ENCODE data around the gene NREP. TPM values are rescaled to one million over a fixed set of nuclear protein-coding genes. Genes with fewer than 3 reads are reported as not detected.

The NREP gene
- total RNA-seq, 1 experiment from 2014 or later = 163 TPM

DNA sequence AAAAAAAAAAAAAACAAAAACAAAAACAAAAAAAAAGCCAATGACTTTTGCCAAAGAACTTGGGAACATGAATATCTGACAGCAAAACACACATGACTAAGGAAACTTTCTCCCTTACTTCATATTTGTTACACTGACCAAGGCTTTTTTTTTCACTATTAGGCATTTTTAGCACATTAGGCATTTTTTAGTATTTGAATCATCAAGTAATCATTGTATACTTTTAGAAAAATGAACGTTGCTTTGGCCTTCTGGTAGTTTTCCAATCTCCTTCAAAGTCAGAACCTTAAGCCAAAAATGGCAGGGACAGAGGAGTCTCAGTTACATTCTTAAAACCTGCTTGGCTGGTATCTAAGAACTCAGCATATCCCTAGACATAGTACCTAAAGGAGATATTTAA lies 19.3 kb downstream of the NREP start:
- H2BK12ac ChIP-seq (ENCODE audit: insufficient read length, low read depth, low read length) = no peak overlapping the region
- H3K9ac ChIP-seq (ENCODE audit: extremely low read depth, insufficient read length, low read length) = no peak overlapping the region
- H3K36me3 Mint-ChIP-seq (ENCODE audit: insufficient read depth in 1 of 3, low read depth in 3 of 3) = peaks cover 2 to 26% (median 19%) of the 10 kb centered on the region in 3 experiments; a peak in 6 of 7 replicates
- no peak overlapping the region for H4K5ac ChIP-seq (ENCODE audit: insufficient read length, low read depth, low read length)
- H3K4me2 ChIP-seq (ENCODE audit: insufficient read depth, insufficient read length, low read length) = no peak overlapping the region
- no peak overlapping the region for H2AK5ac ChIP-seq (ENCODE audit: insufficient read length, low read length)
- no peaks in the 10 kb centered on the region for H3K9me3 Mint-ChIP-seq
- no CpG with 5 or more reads among the region's 1 CpG for WGBS (ENCODE audit: extremely low coverage, insufficient read length, low lambda C conversion rate)
- H3K4me1 ChIP-seq (ENCODE audit: insufficient read depth, low read length) = peaks cover 24% of the 10 kb centered on the region
- no peak overlapping the region for H2BK15ac ChIP-seq (ENCODE audit: low read depth, low read length)
- no peaks in the 10 kb centered on the region for H3K27me3 Mint-ChIP-seq (ENCODE audit: low read depth)
- no peak overlapping the region for H3K56ac ChIP-seq (ENCODE audit: insufficient read length, low read depth, low read length)
- H4K20me1 ChIP-seq (ENCODE audit: control insufficient read depth, insufficient read depth, insufficient read length) = no peaks in the 10 kb centered on the region
- H3T11ph ChIP-seq (ENCODE audit: low read length) = no peak overlapping the region
- H3K27ac Mint-ChIP-seq = peak overlapping the region in 1 of 3 experiments; percentile 50; a peak in 1 of 7 replicates
- peaks cover 3% of the 10 kb centered on the region for H3K79me1 ChIP-seq (ENCODE audit: insufficient read depth, low read depth, low read length, poor library complexity, severe bottlenecking)
- H3K27me3 ChIP-seq (ENCODE audit: insufficient read depth, low read length) = no peaks in the 10 kb centered on the region
- H2BK120ac ChIP-seq (ENCODE audit: low read depth, low read length, poor library complexity, severe bottlenecking) = no peak overlapping the region
- H3K4me1 Mint-ChIP-seq = peaks cover 55 to 61% of the 10 kb centered on the region in 2 experiments
- H3K9me3 ChIP-seq (ENCODE audit: control insufficient read depth, low read depth, low read length) = no peaks in the 10 kb centered on the region
- H3K4me3 Mint-ChIP-seq = no peak overlapping the region; a peak in 1 of 5 replicates
- no peak overlapping the region for H3K27ac ChIP-seq (ENCODE audit: insufficient read length, low read depth, low read length)
- H4K91ac ChIP-seq (ENCODE audit: insufficient read length, low read depth, low read length) = no peak overlapping the region
- no peak overlapping the region for H3K23ac ChIP-seq (ENCODE audit: insufficient read length, low read depth, low read length)
- H3K4ac ChIP-seq (ENCODE audit: low read depth, low read length) = no peak overlapping the region
- H2BK5ac ChIP-seq (ENCODE audit: insufficient read length, low read length) = no peak overlapping the region
- H3K14ac ChIP-seq (ENCODE audit: insufficient read depth, low read length) = no peak overlapping the region
- TF ChIP-seq, protein P1, sequence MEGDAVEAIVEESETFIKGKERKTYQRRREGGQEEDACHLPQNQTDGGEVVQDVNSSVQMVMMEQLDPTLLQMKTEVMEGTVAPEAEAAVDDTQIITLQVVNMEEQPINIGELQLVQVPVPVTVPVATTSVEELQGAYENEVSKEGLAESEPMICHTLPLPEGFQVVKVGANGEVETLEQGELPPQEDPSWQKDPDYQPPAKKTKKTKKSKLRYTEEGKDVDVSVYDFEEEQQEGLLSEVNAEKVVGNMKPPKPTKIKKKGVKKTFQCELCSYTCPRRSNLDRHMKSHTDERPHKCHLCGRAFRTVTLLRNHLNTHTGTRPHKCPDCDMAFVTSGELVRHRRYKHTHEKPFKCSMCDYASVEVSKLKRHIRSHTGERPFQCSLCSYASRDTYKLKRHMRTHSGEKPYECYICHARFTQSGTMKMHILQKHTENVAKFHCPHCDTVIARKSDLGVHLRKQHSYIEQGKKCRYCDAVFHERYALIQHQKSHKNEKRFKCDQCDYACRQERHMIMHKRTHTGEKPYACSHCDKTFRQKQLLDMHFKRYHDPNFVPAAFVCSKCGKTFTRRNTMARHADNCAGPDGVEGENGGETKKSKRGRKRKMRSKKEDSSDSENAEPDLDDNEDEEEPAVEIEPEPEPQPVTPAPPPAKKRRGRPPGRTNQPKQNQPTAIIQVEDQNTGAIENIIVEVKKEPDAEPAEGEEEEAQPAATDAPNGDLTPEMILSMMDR (conservative IDR thresholded peaks at IDR 0.05) = no peak
- H2AFZ ChIP-seq (ENCODE audit: low read length) = no peak overlapping the region
- peaks cover 7% of the 10 kb centered on the region; the same call in 1 of the 2 replicates for H3K79me2 ChIP-seq (ENCODE audit: insufficient read depth, low read length)
- H4K8ac ChIP-seq (replicated peaks; ENCODE audit: insufficient read length, low read depth, low read length) = no peak overlapping the region
- DNase-seq = no peak
- no peak overlapping the region for H2BK20ac ChIP-seq (ENCODE audit: low read depth, low read length, poor library complexity, severe bottlenecking)
- no peaks in the 10 kb centered on the region for H3K23me2 ChIP-seq (ENCODE audit: insufficient read length, low read depth, low read length, poor library complexity, severe bottlenecking)
- H3K18ac ChIP-seq (ENCODE audit: insufficient read length, low read depth, low read length) = no peak overlapping the region
